OCI-LY7 (cell line): ENCODE data around the gene SYS1. TPM values are rescaled to one million over a fixed set of nuclear protein-coding genes. Genes with fewer than 3 reads are reported as not detected.

Source experiments
- BruUV-seq: library from RNA; stranded (reverse); fragments of 400-500 nt; replicated peaks from 2 replicates; lab custom pipeline; 2021; lab: Mats Ljungman, UMichigan
- CTCF ChIA-PET: fragments of 300-600 bp; sonication (Branson Sonifier 250); formaldehyde crosslinking; loops from one replicate; lab custom pipeline; 2022; ENCODE audit warnings: antibody characterized with exemption; ENCODE audit not compliant: unreplicated experiment; lab: Charles Lee
- POLR2A ChIA-PET: fragments of 300-600 bp; sonication (Branson Sonifier 250); formaldehyde crosslinking; loops from one replicate; lab custom pipeline; 2022; ENCODE audit warnings: antibody characterized with exemption; lab: Charles Lee
- DNase-seq: peaks from one replicate; pipeline ENCODE4 v3.0.0-alpha.2; 2015; ENCODE audit warnings: low spot score
- H2AFZ ChIP-seq: fragments of 200-600 bp; sonication (generic), shearing (Covaris generic); 2 replicates; pipeline ENCODE4 v1.6.1; 2014; ENCODE audit warnings: mild to moderate bottlenecking, antibody characterized with exemption, low read length, moderate library complexity
- H3K27ac ChIP-seq: fragments of 200-600 bp; sonication (generic); 2 replicates; pipeline ENCODE4 v1.5.1; 2014; ENCODE audit warnings: mixed run types, low read depth, mild to moderate bottlenecking, moderate library complexity, low read length, inconsistent platforms; ENCODE audit not compliant: poor library complexity, severe bottlenecking
- H3K36me3 ChIP-seq: fragments of 200-600 bp; sonication (generic); 2 replicates; pipeline ENCODE4 v1.6.1; 2014; ENCODE audit warnings: mild to moderate bottlenecking, antibody characterized with exemption, low read length, moderate library complexity, mixed read lengths; ENCODE audit not compliant: insufficient read depth
- H3K4me1 ChIP-seq: fragments of 200-600 bp; sonication (generic); 2 replicates; pipeline ENCODE4 v1.5.1; 2014; ENCODE audit warnings: mild to moderate bottlenecking, low read length; ENCODE audit not compliant: insufficient read depth, poor library complexity, severe bottlenecking
- H3K4me2 ChIP-seq: fragments of 200-600 bp; sonication (generic); 2 replicates; pipeline ENCODE4 v1.6.1; 2014; ENCODE audit warnings: mild to moderate bottlenecking, low read length
- H3K4me3 ChIP-seq: fragments of 200-600 bp; sonication (generic); 2 replicates; pipeline ENCODE4 v1.5.1; 2014; ENCODE audit warnings: mild to moderate bottlenecking, low read depth, low read length; ENCODE audit not compliant: poor library complexity, severe bottlenecking
- H3K79me2 ChIP-seq: fragments of 200-600 bp; sonication (generic); 2 replicates; pipeline ENCODE4 v1.6.1; 2016; ENCODE audit warnings: low read depth, mild to moderate bottlenecking, low read length, moderate library complexity, mixed read lengths; ENCODE audit not compliant: insufficient read depth
- H3K9me2 ChIP-seq: fragments of 200-600 bp; sonication (generic); 2 replicates; pipeline ENCODE4 v1.6.1; 2016; ENCODE audit warnings: mild to moderate bottlenecking, low read length, mixed read lengths; ENCODE audit not compliant: insufficient read depth
- H3K9me3 ChIP-seq: fragments of 200-600 bp; sonication (generic); 2 replicates; pipeline ENCODE4 v1.6.1; 2014; ENCODE audit warnings: mild to moderate bottlenecking, mixed run types, low read length, mixed read lengths
- H4K20me1 ChIP-seq: fragments of 200-600 bp; sonication (generic); 2 replicates; pipeline ENCODE4 v1.6.1; 2014; ENCODE audit warnings: mild to moderate bottlenecking, antibody characterized with exemption, low read length, moderate library complexity, mixed read lengths; ENCODE audit not compliant: insufficient read depth
- CTCF ChIP-seq: fragments of 200-600 bp; sonication (generic); conservative IDR thresholded peaks from 2 replicates; pipeline ENCODE4 v1.5.1; 2014; ENCODE audit warnings: mild to moderate bottlenecking, antibody characterized with exemption, low read length, moderate library complexity, mixed read lengths
- EZH2phosphoT487 ChIP-seq: fragments of 200-600 bp; sonication (generic); IDR thresholded peaks from 2 replicates; pipeline ENCODE4 v1.6.1; 2018; ENCODE audit warnings: low read depth, borderline replicate concordance, mild to moderate bottlenecking, mixed run types, antibody characterized with exemption, low read length, moderate library complexity, mixed read lengths
- intact Hi-C: fragments of 100-400 bp; cut with micrococcal nuclease; formaldehyde crosslinking; loops from one replicate; pipeline ENCODE4 v1.10.0; 2022; ENCODE audit not compliant: unreplicated experiment
- total RNA-seq, 2 experiments: library from RNA; depleted of rRNA in 1 of 2; stranded (reverse); fragments of >200 nt in 1 of 2; shearing (Covaris generic) in 1 of 2; gene quantifications; 2 replicates each; pipeline ENCODE4 v1.2.3, GENCODE V29; 2014 to 2022

SYS1 gene
- total RNA-seq, 2 experiments from 2014 or later, result 9.6 to 37.6 TPM

- no peaks in the 10 kb centered on the region for H3K9me3 ChIP-seq
- TF ChIP-seq CTCF (no peak), EZH2phosphoT487 (no peak)
- DNase-seq, result no peak
- no TSS peak for BruUV-seq
- H3K79me2 ChIP-seq, result no peaks in the 10 kb centered on the region
- no peak overlapping the region for H2AFZ ChIP-seq
- H3K36me3 ChIP-seq, result no peaks in the 10 kb centered on the region
- H3K27ac ChIP-seq, result no peak overlapping the region
- intact Hi-C loops, result no loop called here
- peaks cover 11% of the 10 kb centered on the region for H3K4me1 ChIP-seq
- no peaks in the 10 kb centered on the region for H3K9me2 ChIP-seq
- ChIA-PET POLR2A (interaction anchor here (0.6 kb wide), 1 partner anchor 45 kb away, joined by 7 read pairs; no protein-coding TSS in a partner anchor), CTCF (no interaction called here)
- no peaks in the 10 kb centered on the region for H4K20me1 ChIP-seq
- no peak overlapping the region for H3K4me2 ChIP-seq
- no peak overlapping the region for H3K4me3 ChIP-seq
Observed at GRCh38 chr20:45347297-45347935, 15.5 kb upstream of the SYS1 start.

GRCh38 chr20:45347936-45348778 is 14.8 kb upstream of the SYS1 start, which contains the start of gene SDC4:
Gene SDC4 (minus strand): TSS chr20:45348424. CDS start chr20:45348384, 40 bp downstream.
- Histone ChIP-seq H3K4me1 (peaks cover 11% of the 10 kb centered on the region), H3K9me3 (no peaks in the 10 kb centered on the region), H3K36me3 (no peaks in the 10 kb centered on the region), H4K20me1 (no peaks in the 10 kb centered on the region), H3K27ac (no peak within 1 kb of the TSS), H3K9me2 (no peaks in the 10 kb centered on the region), H3K79me2 (no peaks in the 10 kb centered on the region), H2AFZ (no peak within 1 kb of the TSS), H3K4me2 (no peak within 1 kb of the TSS), H3K4me3 (no peak within 1 kb of the TSS)
- TF ChIP-seq CTCF (no peak), EZH2phosphoT487 (no peak)
- CTCF ChIA-PET, result no interaction called here
- intact Hi-C loops, result no loop called here
- POLR2A ChIA-PET, result no interaction called here
- no peak for DNase-seq
- BruUV-seq, result no TSS peak
